Liver (tissue), 9 donors: Measurements from ENCODE around the gene FARP1. TPM values are rescaled to one million over a fixed set of nuclear protein-coding genes. Genes with fewer than 3 reads are reported as not detected.

Source experiments
- DNase-seq: peaks from one replicate; pipeline ENCODE4 v3.0.0-alpha.2; 2017; ENCODE audit warnings: low spot score
- H3K27ac ChIP-seq, 2 donors: one replicate each; pipeline ENCODE4 v1.7.0; 2013; ENCODE audit warnings: inconsistent platforms in 2 of 2, low read length in 2 of 2, control low read depth in 1 of 2, low read depth in 1 of 2, mild to moderate bottlenecking in 1 of 2
- H3K27me3 ChIP-seq, 4 donors: one replicate each; pipeline versions ENCODE4 v1.6.1 to v1.7.0; 2013; ENCODE audit warnings: low read length in 3 of 4, inconsistent platforms in 1 of 4, mild to moderate bottlenecking in 1 of 4, moderate library complexity in 1 of 4; ENCODE audit not compliant: control insufficient read depth in 4 of 4, insufficient read depth in 4 of 4
- H3K36me3 ChIP-seq, 4 donors: one replicate each; pipeline versions ENCODE4 v1.6.1 to v1.7.0; 2013; ENCODE audit warnings: low read length in 3 of 4, mild to moderate bottlenecking in 3 of 4, low read depth in 1 of 4, moderate library complexity in 1 of 4; ENCODE audit not compliant: control insufficient read depth in 4 of 4, insufficient read depth in 3 of 4
- H3K4me1 ChIP-seq, 4 donors: one replicate each; pipeline versions ENCODE4 v1.6.1 to v1.7.0; 2013; ENCODE audit warnings: low read length in 3 of 4, mild to moderate bottlenecking in 3 of 4, moderate library complexity in 1 of 4; ENCODE audit not compliant: control insufficient read depth in 4 of 4, insufficient read depth in 4 of 4
- H3K4me3 ChIP-seq, 3 donors: one replicate each; pipeline versions ENCODE4 v1.6.1 to v1.7.0; 2013; ENCODE audit warnings: low read length in 3 of 3, control low read depth in 1 of 3, low read depth in 1 of 3, mild to moderate bottlenecking in 1 of 3
- H3K9ac ChIP-seq, 2 donors: one replicate each; pipeline ENCODE4 v1.7.0; 2013; ENCODE audit warnings: low read length in 2 of 2, mild to moderate bottlenecking in 2 of 2, moderate library complexity in 2 of 2, control low read depth in 1 of 2, low read depth in 1 of 2
- H3K9me3 ChIP-seq, 4 donors: one replicate each; pipeline versions ENCODE4 v1.6.1 to v1.7.0; 2013; ENCODE audit warnings: low read length in 3 of 4; ENCODE audit not compliant: control insufficient read depth in 4 of 4
- ATF3 ChIP-seq: IDR thresholded peaks from 2 replicates; pipeline ENCODE4 v1.6.1; 2016; ENCODE audit warnings: antibody characterized with exemption
- CTCF ChIP-seq: fragments of 150-350 bp; IDR thresholded peaks from 2 replicates; pipeline ENCODE4 v1.5.1; 2017; ENCODE audit warnings: improper control_type of control experiment, low read depth, low read length; ENCODE audit not compliant: missing input control
- EGR1 ChIP-seq, 2 donors: IDR thresholded peaks; 2 replicates each; pipeline ENCODE4 v1.6.1; 2016 to 2018; ENCODE audit warnings: antibody characterized with exemption in 2 of 2, low read depth in 2 of 2
- FOXA1 ChIP-seq: IDR thresholded peaks from 2 replicates; pipeline ENCODE4 v1.6.1; 2016; ENCODE audit warnings: antibody characterized with exemption
- FOXA2 ChIP-seq: IDR thresholded peaks from 2 replicates; pipeline ENCODE4 v1.6.1; 2016; ENCODE audit warnings: antibody characterized with exemption
- GABPA ChIP-seq, 2 donors: IDR thresholded peaks in 1 of 2; conservative IDR thresholded peaks in 1 of 2; 2 replicates each; pipeline ENCODE4 v1.6.1; 2016; ENCODE audit warnings: antibody characterized with exemption in 2 of 2, mild to moderate bottlenecking in 1 of 2, moderate library complexity in 1 of 2
- HNF4A ChIP-seq, 2 donors: conservative IDR thresholded peaks; 2 replicates each; pipeline ENCODE4 v1.6.1; 2016; ENCODE audit warnings: antibody characterized with exemption in 2 of 2, mild to moderate bottlenecking in 2 of 2
- HNF4G ChIP-seq: IDR thresholded peaks from 2 replicates; pipeline ENCODE4 v1.6.1; 2016; ENCODE audit warnings: antibody characterized with exemption
- JUND ChIP-seq, 2 donors: IDR thresholded peaks; 2 replicates each; pipeline ENCODE4 v1.6.1; 2016; ENCODE audit warnings: antibody characterized with exemption in 2 of 2
- MAX ChIP-seq: IDR thresholded peaks from 2 replicates; pipeline ENCODE4 v1.6.1; 2016; ENCODE audit warnings: antibody characterized with exemption
- NR2F2 ChIP-seq: IDR thresholded peaks from 2 replicates; pipeline ENCODE4 v1.6.1; 2016; ENCODE audit warnings: antibody characterized with exemption
- RAD21 ChIP-seq, 2 donors: IDR thresholded peaks; 2 replicates each; pipeline ENCODE4 v1.6.1; 2016; ENCODE audit warnings: antibody characterized with exemption in 2 of 2, mild to moderate bottlenecking in 2 of 2
- REST ChIP-seq: IDR thresholded peaks from 2 replicates; pipeline ENCODE4 v1.6.1; 2016; ENCODE audit warnings: antibody characterized with exemption, mild to moderate bottlenecking
- RXRA ChIP-seq, 2 donors: IDR thresholded peaks; 2 replicates each; pipeline ENCODE4 v1.6.1; 2017 to 2018; ENCODE audit warnings: antibody characterized with exemption in 2 of 2, mild to moderate bottlenecking in 1 of 2
- SP1 ChIP-seq: IDR thresholded peaks from 2 replicates; pipeline ENCODE4 v1.6.1; 2018; ENCODE audit warnings: antibody characterized with exemption, mild to moderate bottlenecking
- TAF1 ChIP-seq: conservative IDR thresholded peaks from 2 replicates; pipeline ENCODE4 v1.6.1; 2016; ENCODE audit warnings: antibody characterized with exemption, mild to moderate bottlenecking
- YY1 ChIP-seq: IDR thresholded peaks from 2 replicates; pipeline ENCODE4 v1.6.1; 2016; ENCODE audit warnings: antibody characterized with exemption, mild to moderate bottlenecking
- WGBS: extraction: QIAGEN DNeasy Blood & Tissue Kit; methylation state at CpG from one replicate; pipeline ENCODE4 v1.1.7; 2013; 5-methylcytosine and 5-hydroxymethylcytosine counted together
- polyA plus RNA-seq, 2 donors: library from polyadenylated mRNA; stranded (reverse) in 1 of 2; unstranded in 1 of 2; fragments of 200-250 nt in 1 of 2; fragments of >200 nt in 1 of 2; fragmentation: Nextera tagmentation in 1 of 2; extraction: Ambion mirVana in 1 of 2; gene quantifications; one replicate each; pipeline versions ENCODE4 v1.2.1 to v1.2.3, GENCODE V29; 2013 to 2015
- total RNA-seq, 2 donors: library from RNA; depleted of rRNA; stranded (reverse); fragments of >200 nt; gene quantifications; one replicate each; pipeline ENCODE4 v1.2.3, GENCODE V29; 2014
- TF ChIP-seq, protein P1 (sequence below): IDR thresholded peaks from 2 replicates; pipeline ENCODE4 v1.6.1; 2016; ENCODE audit warnings: antibody characterized with exemption
- donor health status: healthy.
- donor health status: healthy.
- donor health status: healthy.
- donor health status: healthy.
- donor health status: healthy.

FARP1 gene
- total and polyA plus RNA-seq, 4 donors: 28.4 to 62.6 (median 39.8) TPM

- H3K9ac ChIP-seq: peak overlapping the region; percentile 41 to 67
- H3K36me3 ChIP-seq: peaks cover 0 to 6% (median under 1%) of the 10 kb centered on the region in 4 donors
- no peaks in the 10 kb centered on the region for H3K9me3 ChIP-seq
- peak overlapping the region; percentile 77 to 87 for H3K27ac ChIP-seq
- 65% methylated on average over 14 of the region's 14 CpGs for WGBS
- peaks cover 11 to 45% (median 39%) of the 10 kb centered on the region in 4 donors for H3K4me1 ChIP-seq
- H3K4me3 ChIP-seq: peak overlapping the region in 1 of 3 donors; percentile 9
- no peak for DNase-seq
- no peak for TF ChIP-seq HNF4G
- no peak for TF ChIP-seq FOXA1
- no peak for TF ChIP-seq JUND (IDR thresholded peaks at IDR 0.05)
- TF ChIP-seq CTCF: no peak
- TF ChIP-seq FOXA2: no peak
- TF ChIP-seq MAX: no peak
- no peak for TF ChIP-seq REST
- TF ChIP-seq, protein P1, sequence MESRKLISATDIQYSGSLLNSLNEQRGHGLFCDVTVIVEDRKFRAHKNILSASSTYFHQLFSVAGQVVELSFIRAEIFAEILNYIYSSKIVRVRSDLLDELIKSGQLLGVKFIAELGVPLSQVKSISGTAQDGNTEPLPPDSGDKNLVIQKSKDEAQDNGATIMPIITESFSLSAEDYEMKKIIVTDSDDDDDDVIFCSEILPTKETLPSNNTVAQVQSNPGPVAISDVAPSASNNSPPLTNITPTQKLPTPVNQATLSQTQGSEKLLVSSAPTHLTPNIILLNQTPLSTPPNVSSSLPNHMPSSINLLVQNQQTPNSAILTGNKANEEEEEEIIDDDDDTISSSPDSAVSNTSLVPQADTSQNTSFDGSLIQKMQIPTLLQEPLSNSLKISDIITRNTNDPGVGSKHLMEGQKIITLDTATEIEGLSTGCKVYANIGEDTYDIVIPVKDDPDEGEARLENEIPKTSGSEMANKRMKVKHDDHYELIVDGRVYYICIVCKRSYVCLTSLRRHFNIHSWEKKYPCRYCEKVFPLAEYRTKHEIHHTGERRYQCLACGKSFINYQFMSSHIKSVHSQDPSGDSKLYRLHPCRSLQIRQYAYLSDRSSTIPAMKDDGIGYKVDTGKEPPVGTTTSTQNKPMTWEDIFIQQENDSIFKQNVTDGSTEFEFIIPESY: no peak
- no peak for TF ChIP-seq GABPA (IDR thresholded peaks at IDR 0.05 in 1 of 2, conservative IDR thresholded peaks at IDR 0.05 in 1 of 2)
- no peak for TF ChIP-seq RAD21 (IDR thresholded peaks at IDR 0.05)
- no peak for TF ChIP-seq HNF4A (conservative IDR thresholded peaks at IDR 0.05)
- no peak for TF ChIP-seq TAF1
- no peak for TF ChIP-seq ATF3
- TF ChIP-seq EGR1 (IDR thresholded peaks at IDR 0.05; ENCODE audit: low read depth in 2 of 2): no peak
- no peak for TF ChIP-seq YY1
- no peak for TF ChIP-seq NR2F2
- TF ChIP-seq SP1: no peak
- no peak for TF ChIP-seq RXRA (IDR thresholded peaks at IDR 0.05)
- no peaks in the 10 kb centered on the region for H3K27me3 ChIP-seq
Measured at GRCh38 chr13:98171900-98172589, 29.2 kb downstream of the FARP1 start.
